ENCODE data around the gene THSD4. TPM values are rescaled to one million over a fixed set of nuclear protein-coding genes. Genes with fewer than 3 reads are reported as not detected.

The THSD4 gene
- total RNA-seq, 4 donors from 2014 or later: 16.6 to 25.3 (median 24.1) TPM

DNA sequence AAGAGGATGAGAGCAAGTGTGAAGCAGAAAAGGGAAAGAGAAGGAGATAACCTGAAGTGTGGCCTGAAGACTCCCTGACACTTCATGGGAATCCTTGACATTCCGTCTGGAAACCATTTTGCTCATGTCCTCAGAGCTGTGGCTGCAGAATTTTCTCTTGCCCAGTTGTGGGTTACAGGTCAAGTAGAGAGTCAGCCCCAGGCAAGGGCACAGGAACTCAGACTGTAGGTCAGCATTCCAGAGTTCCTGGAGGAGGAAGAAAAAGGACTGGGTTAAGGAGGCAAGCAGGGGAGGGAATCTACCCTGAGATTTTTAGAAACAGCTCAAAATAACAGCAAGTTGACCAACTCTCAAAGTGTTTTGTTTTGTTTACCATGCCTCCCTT is 4.1 kb upstream of the THSD4 start:
- Histone ChIP-seq H3K4me3 (no peak overlapping the region), H3K4me1 (peaks cover 10% of the 10 kb centered on the region), H3K27me3 (peaks cover 3% of the 10 kb centered on the region), H3K27ac (no peak overlapping the region), H3K9me3 (no peaks in the 10 kb centered on the region), H3K36me3 (no peaks in the 10 kb centered on the region)
- WGBS: 79% methylated on average over 1 of the region's 1 CpG
- DNase-seq (ENCODE audit: low spot score in 2 of 2): no peak
- TF ChIP-seq EP300 (IDR thresholded peaks at IDR 0.05): no peak
- no peak for TF ChIP-seq POLR2A (IDR thresholded peaks at IDR 0.05)
- TF ChIP-seq POLR2AphosphoS5 (IDR thresholded peaks at IDR 0.05): no peak

- H3K9me3 ChIP-seq: no peaks in the 10 kb centered on the region
- H3K4me3 ChIP-seq: no peak overlapping the region
- DNase-seq (ENCODE audit: low spot score in 2 of 2): no peak
- TF ChIP-seq POLR2A (IDR thresholded peaks at IDR 0.05) (no peak), EP300 (IDR thresholded peaks at IDR 0.05) (no peak)
- TF ChIP-seq, protein P1, sequence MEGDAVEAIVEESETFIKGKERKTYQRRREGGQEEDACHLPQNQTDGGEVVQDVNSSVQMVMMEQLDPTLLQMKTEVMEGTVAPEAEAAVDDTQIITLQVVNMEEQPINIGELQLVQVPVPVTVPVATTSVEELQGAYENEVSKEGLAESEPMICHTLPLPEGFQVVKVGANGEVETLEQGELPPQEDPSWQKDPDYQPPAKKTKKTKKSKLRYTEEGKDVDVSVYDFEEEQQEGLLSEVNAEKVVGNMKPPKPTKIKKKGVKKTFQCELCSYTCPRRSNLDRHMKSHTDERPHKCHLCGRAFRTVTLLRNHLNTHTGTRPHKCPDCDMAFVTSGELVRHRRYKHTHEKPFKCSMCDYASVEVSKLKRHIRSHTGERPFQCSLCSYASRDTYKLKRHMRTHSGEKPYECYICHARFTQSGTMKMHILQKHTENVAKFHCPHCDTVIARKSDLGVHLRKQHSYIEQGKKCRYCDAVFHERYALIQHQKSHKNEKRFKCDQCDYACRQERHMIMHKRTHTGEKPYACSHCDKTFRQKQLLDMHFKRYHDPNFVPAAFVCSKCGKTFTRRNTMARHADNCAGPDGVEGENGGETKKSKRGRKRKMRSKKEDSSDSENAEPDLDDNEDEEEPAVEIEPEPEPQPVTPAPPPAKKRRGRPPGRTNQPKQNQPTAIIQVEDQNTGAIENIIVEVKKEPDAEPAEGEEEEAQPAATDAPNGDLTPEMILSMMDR (IDR thresholded peaks at IDR 0.05): no peak
- no peak overlapping the region for H3K27ac ChIP-seq
- peaks cover 3% of the 10 kb centered on the region for H3K27me3 ChIP-seq
- 47% methylated on average over 4 of the region's 4 CpGs for WGBS
- H3K36me3 ChIP-seq: no peaks in the 10 kb centered on the region
- H3K4me1 ChIP-seq: peaks cover 16% of the 10 kb centered on the region
Observed at GRCh38 chr15:71111950-71112349, 3.3 kb upstream of the THSD4 start.

DNA sequence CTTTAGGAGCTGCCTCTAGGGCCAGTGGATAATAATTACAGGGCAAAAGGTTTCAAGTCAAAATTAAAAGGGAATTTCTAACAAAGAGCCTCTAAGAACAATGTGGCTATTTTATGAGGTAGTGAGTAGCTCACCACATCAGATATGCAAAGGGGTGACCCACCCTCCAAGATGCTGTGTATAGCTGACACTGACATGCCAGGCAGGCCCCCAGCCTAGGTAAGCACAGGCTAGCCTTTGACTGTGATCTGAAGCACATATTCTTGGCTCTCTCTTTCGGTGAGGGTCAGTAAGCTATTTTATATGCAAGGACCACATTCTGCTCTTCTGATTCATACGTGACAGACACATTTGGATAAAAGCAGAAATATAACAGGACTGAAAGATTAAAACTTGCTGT is 2.8 kb upstream of the THSD4 start:
- WGBS: 98% methylated on average over 2 of the region's 2 CpGs

DNA sequence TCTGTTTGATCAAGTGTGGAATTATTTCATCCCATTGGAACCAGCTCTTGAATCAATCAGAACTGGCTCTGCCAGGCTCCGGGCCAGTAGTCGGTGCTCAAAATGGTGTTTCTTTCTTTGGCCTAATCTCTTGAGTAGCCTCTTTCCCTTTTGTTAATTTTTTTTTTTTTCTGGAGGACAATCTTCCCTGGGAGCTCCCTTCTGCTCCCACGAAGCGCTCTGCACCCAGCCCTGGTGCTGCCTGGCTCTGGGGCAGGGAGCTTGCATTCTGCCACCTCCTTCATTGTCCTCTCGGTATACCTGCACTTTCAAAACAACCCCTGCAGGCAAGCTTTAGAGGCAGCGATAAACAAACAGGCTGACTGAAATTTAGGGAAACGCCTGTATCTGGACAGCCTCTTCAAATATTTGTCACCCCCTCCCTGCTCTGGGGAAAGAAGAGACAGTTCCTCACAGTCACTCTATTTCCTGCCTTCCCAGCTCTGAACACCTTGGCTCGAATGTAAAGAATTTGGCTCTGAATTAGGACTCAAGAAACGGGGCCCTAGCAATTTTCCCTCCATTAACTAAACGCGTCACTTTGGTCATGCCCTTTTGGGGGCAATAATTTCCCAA is 1.1 kb upstream of the THSD4 start:
- Histone ChIP-seq H3K4me3 (no peak overlapping the region), H3K27ac (no peak overlapping the region), H3K36me3 (no peaks in the 10 kb centered on the region), H3K9me3 (no peaks in the 10 kb centered on the region), H3K4me1 (peaks cover 17% of the 10 kb centered on the region), H3K27me3 (peaks cover 3% of the 10 kb centered on the region)
- TF ChIP-seq POLR2AphosphoS5 (IDR thresholded peaks at IDR 0.05): no peak
- TF ChIP-seq, protein P1 (IDR thresholded peaks at IDR 0.05): no peak
- no peak for TF ChIP-seq POLR2A (IDR thresholded peaks at IDR 0.05)
- no peak for TF ChIP-seq EP300 (IDR thresholded peaks at IDR 0.05)
- no peak for DNase-seq (ENCODE audit: low spot score in 2 of 2)
- 62% methylated on average over 11 of the region's 11 CpGs for WGBS

More for the DNA sequence above, 2.8 kb upstream of the THSD4 start:
- no peaks in the 10 kb centered on the region for H3K36me3 ChIP-seq
- DNase-seq (ENCODE audit: low spot score in 2 of 2): no peak
- no peak overlapping the region for H3K4me3 ChIP-seq
- H3K27me3 ChIP-seq: peaks cover 3% of the 10 kb centered on the region
- peaks cover 17% of the 10 kb centered on the region for H3K4me1 ChIP-seq
- TF ChIP-seq, protein P1 (IDR thresholded peaks at IDR 0.05): no peak
- TF ChIP-seq POLR2AphosphoS5 (IDR thresholded peaks at IDR 0.05) (no peak), EP300 (IDR thresholded peaks at IDR 0.05) (no peak), POLR2A (IDR thresholded peaks at IDR 0.05) (no peak)
- H3K27ac ChIP-seq: no peak overlapping the region
- no peaks in the 10 kb centered on the region for H3K9me3 ChIP-seq

GRCh38 chr15:71115567-71116351 is 488 bp downstream of the THSD4 start:
- Histone ChIP-seq H3K4me1 (peaks cover 17% of the 10 kb centered on the region), H3K36me3 (no peaks in the 10 kb centered on the region), H3K27ac (peak overlapping the region; percentile 74), H3K9me3 (no peaks in the 10 kb centered on the region), H3K27me3 (peaks cover 5% of the 10 kb centered on the region), H3K4me3 (peak overlapping the region; percentile 62)
- WGBS: 5% methylated on average over 11 of the region's 93 CpGs
- no peak for TF ChIP-seq EP300 (IDR thresholded peaks at IDR 0.05)
- TF ChIP-seq POLR2AphosphoS5 (IDR thresholded peaks at IDR 0.05): no peak
- no peak for TF ChIP-seq POLR2A (IDR thresholded peaks at IDR 0.05)
- TF ChIP-seq, protein P1 (IDR thresholded peaks at IDR 0.05): no peak
- no peak for DNase-seq (ENCODE audit: low spot score in 2 of 2)

Data from suprapubic skin (tissue), 4 donors.